NCI-H1417 (cell line): ENCODE results near the gene RGPD4.
"Not testable (repeated sequence)": the region's sequence is repeated elsewhere in the genome, so short reads cannot be mapped to it uniquely, and the experiment has no call there.

Experiments used
- DNase-seq, 3 experiments: peaks; one replicate each; lab custom pipeline; 2025; lab: John Stamatoyannopoulos, UW

Gene RGPD4

GRCh38 chr2:107826749-107827148 lies at the start of gene RGPD4:
RGPD4 (plus strand) TSS chr2:107826892; CDS start chr2:107827014, 122 bp downstream.
- DNase-seq: not testable (repeated sequence)

- no peak for DNase-seq
Observed at GRCh38 chr2:107777974-107778373, 48.7 kb upstream of the RGPD4 start.

- no peak for DNase-seq
Observed at GRCh38 chr2:107785756-107786155, 40.9 kb upstream of the RGPD4 start.

GRCh38 chr2:107790837-107791236 lies 35.9 kb upstream of the RGPD4 start:
- no peak for DNase-seq

- DNase-seq: peak in 2 of 3 experiments; percentile 37 to 76
Observed at GRCh38 chr2:107801498-107801897, 25.2 kb upstream of the RGPD4 start.

- no peak for DNase-seq
Observed at GRCh38 chr2:107804608-107805498, 21.8 kb upstream of the RGPD4 start.

- peak in 2 of 3 experiments; percentile 53 to 91 for DNase-seq
Observed at GRCh38 chr2:107806901-107807300, 19.8 kb upstream of the RGPD4 start.

GRCh38 chr2:107807988-107808387 lies 18.7 kb upstream of the RGPD4 start:
- DNase-seq: peak in 1 of 3 experiments; percentile 12

- DNase-seq: peak in 2 of 3 experiments; percentile 52 to 76
Observed at GRCh38 chr2:107808959-107809358, 17.7 kb upstream of the RGPD4 start.

- DNase-seq: peak; percentile 65 to 88 (median 71)
Observed at GRCh38 chr2:107809835-107810234, 16.9 kb upstream of the RGPD4 start.

- DNase-seq: no peak
Observed at GRCh38 chr2:107810734-107811133, 16.0 kb upstream of the RGPD4 start.

GRCh38 chr2:107811411-107811810 lies 15.3 kb upstream of the RGPD4 start:
- no peak for DNase-seq

- DNase-seq: peak in 1 of 3 experiments; percentile 54
Observed at GRCh38 chr2:107812006-107812405, 14.7 kb upstream of the RGPD4 start.

- no peak for DNase-seq
Observed at GRCh38 chr2:107817378-107817777, 9.3 kb upstream of the RGPD4 start.

GRCh38 chr2:107822302-107822701 lies 4.4 kb upstream of the RGPD4 start:
- no peak for DNase-seq

GRCh38 chr2:107824451-107825205 lies 2.1 kb upstream of the RGPD4 start:
- DNase-seq: no peak

GRCh38 chr2:107825206-107825563 lies 1.5 kb upstream of the RGPD4 start:
- no peak for DNase-seq

GRCh38 chr2:107829514-107829913 lies 2.8 kb downstream of the RGPD4 start:
- not testable (repeated sequence) for DNase-seq

- DNase-seq: not testable (repeated sequence)
Observed at GRCh38 chr2:107833152-107833551, 6.5 kb downstream of the RGPD4 start.

GRCh38 chr2:107833618-107834017 lies 6.9 kb downstream of the RGPD4 start:
- DNase-seq: not testable (repeated sequence)

GRCh38 chr2:107916121-107916520 lies 89.4 kb downstream of the RGPD4 start:
- DNase-seq: not testable (repeated sequence)

GRCh38 chr2:107916696-107917370 lies 90.1 kb downstream of the RGPD4 start:
- not testable (repeated sequence) for DNase-seq
